Urinary bladder (tissue), 4 donors: ENCODE measurements around the gene FFAR2. TPM values are rescaled to one million over a fixed set of nuclear protein-coding genes. Genes with fewer than 3 reads are reported as not detected.
"Not testable (repeated sequence)": the region's sequence is repeated elsewhere in the genome, so short reads cannot be mapped to it uniquely, and the experiment has no call there.

Experiments used
- DNase-seq: peaks from one replicate; pipeline ENCODE4 v3.0.0-alpha.2; 2015; ENCODE audit errors: extremely low spot score
- H3K27ac ChIP-seq: one replicate; pipeline ENCODE4 v1.5.1; 2013; ENCODE audit warnings: low read depth, mild to moderate bottlenecking, moderate library complexity
- H3K36me3 ChIP-seq: one replicate; pipeline ENCODE4 v1.6.1; 2013; ENCODE audit warnings: mild to moderate bottlenecking, moderate library complexity; ENCODE audit not compliant: insufficient read depth
- H3K4me1 ChIP-seq: one replicate; pipeline ENCODE4 v1.6.1; 2013; ENCODE audit warnings: mild to moderate bottlenecking, moderate library complexity; ENCODE audit not compliant: insufficient read depth
- H3K4me3 ChIP-seq: one replicate; pipeline ENCODE4 v1.5.1; 2013; ENCODE audit warnings: low read depth, low read length
- WGBS: extraction: QIAGEN DNeasy Blood & Tissue Kit; methylation state at CpG from one replicate; pipeline ENCODE4 v1.1.7; 2013; 5-methylcytosine and 5-hydroxymethylcytosine counted together
- polyA plus RNA-seq: library from polyadenylated mRNA; stranded (reverse); fragments of 200-250 nt; gene quantifications from one replicate; pipeline ENCODE4 v1.2.3, GENCODE V29; 2013
- total RNA-seq: library from RNA; depleted of rRNA; stranded (reverse); fragments of >200 nt; gene quantifications from one replicate; pipeline ENCODE4 v1.2.3, GENCODE V29; 2014
- donor health status: healthy with polysubstance abuse.
- donor health status: healthy.

Gene FFAR2
- total and polyA plus RNA-seq, 2 donors, result 0.05 to 0.69 TPM

GRCh38 chr19:35454663-35455062 lies 6.6 kb downstream of the FFAR2 start:
- Histone ChIP-seq H3K4me1 (no peaks in the 10 kb centered on the region), H3K4me3 (no peak overlapping the region), H3K27ac (no peak overlapping the region), H3K36me3 (no peaks in the 10 kb centered on the region)
- WGBS, result 97% methylated on average over 2 of the region's 2 CpGs
- no peak for DNase-seq

GRCh38 chr19:35455616-35456201 lies 7.7 kb downstream of the FFAR2 start:
- DNase-seq, result no peak

GRCh38 chr19:35457173-35457572 lies 9.1 kb downstream of the FFAR2 start:
- H3K4me3 ChIP-seq, result no peak overlapping the region
- no peaks in the 10 kb centered on the region for H3K36me3 ChIP-seq
- no peak overlapping the region for H3K27ac ChIP-seq
- 98% methylated on average over 5 of the region's 5 CpGs for WGBS
- no peak for DNase-seq
- no peaks in the 10 kb centered on the region for H3K4me1 ChIP-seq

More at GRCh38 chr19:35455616-35456201, 7.7 kb downstream of the FFAR2 start:
- WGBS, result 82% methylated on average over 3 of the region's 3 CpGs
- Histone ChIP-seq H3K27ac (no peak overlapping the region), H3K36me3 (no peaks in the 10 kb centered on the region), H3K4me1 (no peaks in the 10 kb centered on the region), H3K4me3 (no peak overlapping the region)

GRCh38 chr19:35458192-35458591 lies 10.1 kb downstream of the FFAR2 start:
- Histone ChIP-seq H3K4me1 (no peaks in the 10 kb centered on the region), H3K4me3 (no peak overlapping the region), H3K27ac (no peak overlapping the region), H3K36me3 (no peaks in the 10 kb centered on the region)
- DNase-seq, result no peak
- WGBS, result 73% methylated on average over 1 of the region's 1 CpG

- DNase-seq, result no peak
- Histone ChIP-seq H3K4me1 (no peaks in the 10 kb centered on the region), H3K36me3 (no peaks in the 10 kb centered on the region), H3K27ac (peak overlapping the region; percentile 27), H3K4me3 (no peak overlapping the region)
- 38% methylated on average over 10 of the region's 10 CpGs for WGBS
Observed at GRCh38 chr19:35458731-35459391, 10.8 kb downstream of the FFAR2 start.

GRCh38 chr19:35459414-35460082 lies 11.5 kb downstream of the FFAR2 start:
- peak overlapping the region; percentile 27 for H3K27ac ChIP-seq
- DNase-seq, result no peak

GRCh38 chr19:35460608-35461007 lies 12.6 kb downstream of the FFAR2 start:
- DNase-seq, result no peak
- Histone ChIP-seq H3K4me1 (no peaks in the 10 kb centered on the region), H3K4me3 (no peak overlapping the region), H3K36me3 (no peaks in the 10 kb centered on the region), H3K27ac (no peak overlapping the region)
- WGBS, result 86% methylated on average over 10 of the region's 10 CpGs

More at GRCh38 chr19:35459414-35460082, 11.5 kb downstream of the FFAR2 start:
- no peaks in the 10 kb centered on the region for H3K4me1 ChIP-seq
- H3K36me3 ChIP-seq, result no peaks in the 10 kb centered on the region
- WGBS, result 36% methylated on average over 14 of the region's 14 CpGs
- no peak overlapping the region for H3K4me3 ChIP-seq

GRCh38 chr19:35461060-35461459 lies 13.0 kb downstream of the FFAR2 start:
- no peak for DNase-seq
- H3K4me1 ChIP-seq, result no peaks in the 10 kb centered on the region
- no peak overlapping the region for H3K4me3 ChIP-seq
- H3K27ac ChIP-seq, result no peak overlapping the region
- no peaks in the 10 kb centered on the region for H3K36me3 ChIP-seq
- 64% methylated on average over 9 of the region's 9 CpGs for WGBS

GRCh38 chr19:35461788-35462187 lies 13.7 kb downstream of the FFAR2 start:
- H3K27ac ChIP-seq, H3K4me3 ChIP-seq, H3K36me3 ChIP-seq, H3K4me1 ChIP-seq, DNase-seq: not testable (repeated sequence)

- no peaks in the 10 kb centered on the region for H3K4me1 ChIP-seq
- no peak overlapping the region for H3K4me3 ChIP-seq
- no peak for DNase-seq
- no peaks in the 10 kb centered on the region for H3K36me3 ChIP-seq
- WGBS, result 27% methylated on average over 6 of the region's 6 CpGs
- H3K27ac ChIP-seq, result no peak overlapping the region
Observed at GRCh38 chr19:35462476-35462953, 14.5 kb downstream of the FFAR2 start.

GRCh38 chr19:35462956-35463355 lies 14.9 kb downstream of the FFAR2 start:
- not testable (repeated sequence) for H3K4me1 ChIP-seq, H3K36me3 ChIP-seq, H3K4me3 ChIP-seq, H3K27ac ChIP-seq, DNase-seq
- WGBS, result 77% methylated on average over 7 of the region's 7 CpGs

- Histone ChIP-seq H3K36me3 (no peaks in the 10 kb centered on the region), H3K4me3 (no peak overlapping the region), H3K27ac (no peak overlapping the region), H3K4me1 (no peaks in the 10 kb centered on the region)
- DNase-seq, result no peak
- WGBS, result 88% methylated on average over 1 of the region's 1 CpG
Observed at GRCh38 chr19:35466259-35466658, 18.2 kb downstream of the FFAR2 start.

- no peak overlapping the region for H3K27ac ChIP-seq
- H3K4me3 ChIP-seq, result no peak overlapping the region
- 32% methylated on average over 2 of the region's 2 CpGs for WGBS
- no peaks in the 10 kb centered on the region for H3K36me3 ChIP-seq
- H3K4me1 ChIP-seq, result no peaks in the 10 kb centered on the region
- no peak for DNase-seq
Observed at GRCh38 chr19:35468637-35469036, 20.6 kb downstream of the FFAR2 start.

- no peaks in the 10 kb centered on the region for H3K36me3 ChIP-seq
- 88% methylated on average over 7 of the region's 7 CpGs for WGBS
- no peaks in the 10 kb centered on the region for H3K4me1 ChIP-seq
- no peak overlapping the region for H3K27ac ChIP-seq
- H3K4me3 ChIP-seq, result no peak overlapping the region
- DNase-seq, result no peak
Observed at GRCh38 chr19:35470128-35470527, 22.1 kb downstream of the FFAR2 start.
